ENCODE data around the gene CADM2.

The CADM2 gene

DNA sequence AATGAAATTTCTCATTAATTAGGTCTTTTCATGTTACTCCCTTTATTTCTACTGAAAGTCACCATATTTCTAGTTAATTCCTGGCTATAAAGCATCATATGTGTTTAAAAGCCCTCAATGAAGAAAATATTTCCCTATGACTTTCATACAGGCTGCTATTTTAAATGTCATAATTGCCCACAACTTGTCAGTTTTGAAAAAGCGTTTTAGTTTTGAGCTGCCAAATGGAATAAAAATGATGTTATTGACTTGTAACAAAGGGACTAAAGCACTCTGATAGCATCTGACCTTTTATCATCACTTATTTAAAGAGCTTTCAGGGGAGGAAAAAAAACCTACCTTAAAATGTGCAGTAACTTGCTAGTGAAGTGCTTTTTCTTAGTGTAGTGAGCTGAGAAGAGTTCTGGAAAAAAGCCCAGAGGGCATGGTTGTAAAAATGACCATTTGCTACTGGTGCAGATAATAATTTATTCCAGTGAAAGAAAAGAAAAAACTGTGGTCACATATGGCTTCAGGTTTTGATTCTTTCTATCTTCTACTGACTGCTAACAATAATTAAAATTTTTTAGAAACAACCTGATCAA lies 877.2 kb downstream of the CADM2 start:
- Histone ChIP-seq H3K4me2 (peak overlapping the region in 6 of 11 experiments; percentile 7 to 64 (median 44); a peak in 7 of 22 replicates), H4K20me1 (no peaks in the 10 kb centered on the region), H3K4me1 (peaks cover 0 to 58% (median 29%) of the 10 kb centered on the region in 10 experiments; a peak in 12 of 20 replicates), H3K4me3 (no peak overlapping the region), H3K9ac (no peak overlapping the region), H3K27me3 (no peaks in the 10 kb centered on the region), H3K9me3 (replicated peaks in 1 of 11) (no peaks in the 10 kb centered on the region; a peak in 1 of 22 replicates), H3K36me3 (no peaks in the 10 kb centered on the region), H3K27ac (no peak overlapping the region)
- no peak for TF ChIP-seq Cebpa-rat (IDR thresholded peaks at IDR 0.05)

DNA sequence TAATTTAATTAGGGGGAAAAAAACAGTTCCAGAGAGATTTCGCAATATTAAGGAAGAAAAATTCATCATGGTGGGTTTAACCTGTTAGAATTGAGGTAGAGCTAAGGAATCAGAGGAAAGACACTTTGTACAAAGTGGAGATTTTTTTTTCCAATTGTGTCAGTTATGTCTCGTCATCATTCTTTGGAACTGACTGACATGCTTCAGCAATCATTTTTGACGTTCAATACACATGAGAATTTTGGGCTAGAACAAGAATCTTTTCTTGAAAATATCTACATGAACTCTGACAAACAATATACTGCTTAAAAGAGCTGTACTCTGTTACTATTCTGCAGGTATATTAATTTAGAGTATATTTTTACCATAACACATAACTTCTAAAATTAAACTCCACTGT lies 878.6 kb downstream of the CADM2 start:
- H3K4me1 ChIP-seq, result peaks cover 0 to 64% (median 29%) of the 10 kb centered on the region in 10 experiments; a peak in 12 of 20 replicates
- H3K4me3 ChIP-seq, result no peak overlapping the region
- no peaks in the 10 kb centered on the region for H3K36me3 ChIP-seq
- H3K4me2 ChIP-seq, result peak overlapping the region in 7 of 11 experiments; percentile 11 to 64 (median 45); a peak in 10 of 22 replicates
- no peak overlapping the region for H3K27ac ChIP-seq
- no peaks in the 10 kb centered on the region; a peak in 1 of 22 replicates for H3K9me3 ChIP-seq (replicated peaks in 1 of 11)
- 0 out of 22 replicates have a peak, but pooled peaks of 1 of the 11 experiments have one; percentile 14 for TF ChIP-seq Cebpa-rat (IDR thresholded peaks at IDR 0.05)
- H3K9ac ChIP-seq, result no peak overlapping the region
- H4K20me1 ChIP-seq, result no peaks in the 10 kb centered on the region
- no peaks in the 10 kb centered on the region for H3K27me3 ChIP-seq

GRCh38 chr3:85838921-85839320 lies 880.1 kb downstream of the CADM2 start:
- Histone ChIP-seq H3K9ac (no peak overlapping the region), H3K4me1 (peaks cover 0 to 64% (median 29%) of the 10 kb centered on the region in 10 experiments; a peak in 12 of 20 replicates), H3K4me2 (peak overlapping the region in 4 of 11 experiments; percentile 1 to 64 (median 26); a peak in 5 of 22 replicates), H3K4me3 (no peak overlapping the region), H3K9me3 (replicated peaks in 1 of 11) (no peaks in the 10 kb centered on the region), H3K36me3 (no peaks in the 10 kb centered on the region), H4K20me1 (no peaks in the 10 kb centered on the region), H3K27me3 (no peaks in the 10 kb centered on the region), H3K27ac (no peak overlapping the region)
- TF ChIP-seq Cebpa-rat (IDR thresholded peaks at IDR 0.05), result no peak

- Histone ChIP-seq H3K9me3 (replicated peaks in 1 of 11) (no peaks in the 10 kb centered on the region), H3K36me3 (no peaks in the 10 kb centered on the region), H3K4me2 (peak overlapping the region in 4 of 11 experiments; percentile 0 to 42 (median 17); a peak in 3 of 22 replicates), H3K27me3 (no peaks in the 10 kb centered on the region), H3K4me3 (no peak overlapping the region), H3K27ac (no peak overlapping the region), H4K20me1 (no peaks in the 10 kb centered on the region), H3K4me1 (peaks cover 0 to 39% (median 16%) of the 10 kb centered on the region in 10 experiments; a peak in 12 of 20 replicates), H3K9ac (no peak overlapping the region)
- TF ChIP-seq Cebpa-rat (IDR thresholded peaks at IDR 0.05), result no peak
Observed at GRCh38 chr3:85842081-85842480, 883.3 kb downstream of the CADM2 start.

- Histone ChIP-seq H3K27me3 (no peaks in the 10 kb centered on the region), H3K9ac (no peak overlapping the region), H3K4me3 (no peak overlapping the region), H3K36me3 (no peaks in the 10 kb centered on the region), H3K4me1 (peaks cover 0 to 6% (median 0%) of the 10 kb centered on the region in 10 experiments; a peak in 5 of 20 replicates), H3K27ac (no peak overlapping the region), H3K9me3 (replicated peaks in 1 of 11) (peaks cover 0 to 9% (median 0%) of the 10 kb centered on the region in 11 experiments; a peak in 3 of 22 replicates), H4K20me1 (no peaks in the 10 kb centered on the region), H3K4me2 (no peak overlapping the region)
- TF ChIP-seq Cebpa-rat (IDR thresholded peaks at IDR 0.05), result no peak
Observed at GRCh38 chr3:85846940-85847339, 888.2 kb downstream of the CADM2 start.

DNA sequence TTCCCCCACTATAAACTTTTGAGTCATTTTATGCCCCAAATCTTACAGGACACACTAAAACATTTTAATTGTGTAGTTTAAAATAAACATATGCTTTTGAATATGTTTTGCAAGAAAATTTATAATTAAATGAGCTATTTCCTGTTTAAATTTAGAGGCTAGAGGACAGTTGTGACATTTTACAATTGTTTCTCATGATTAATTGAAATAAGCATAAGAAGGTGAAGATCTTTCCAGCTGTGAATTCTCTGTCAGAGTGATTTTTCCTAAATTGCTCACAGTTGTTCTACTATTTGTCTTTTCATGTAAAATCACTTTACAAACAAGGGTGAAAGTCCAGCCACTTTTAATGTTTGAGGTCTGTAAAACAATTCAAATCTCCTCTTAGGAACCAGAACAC lies 892.3 kb downstream of the CADM2 start:
- H3K4me3 ChIP-seq, result no peak overlapping the region
- no peak overlapping the region for H3K9ac ChIP-seq
- H4K20me1 ChIP-seq, result no peaks in the 10 kb centered on the region
- H3K9me3 ChIP-seq (replicated peaks in 1 of 11), result peaks cover 0 to 9% (median 0%) of the 10 kb centered on the region in 11 experiments; a peak in 4 of 22 replicates
- no peaks in the 10 kb centered on the region for H3K4me1 ChIP-seq
- H3K27me3 ChIP-seq, result no peaks in the 10 kb centered on the region
- H3K27ac ChIP-seq, result no peak overlapping the region
- no peak overlapping the region for H3K4me2 ChIP-seq
- no peak for TF ChIP-seq Cebpa-rat (IDR thresholded peaks at IDR 0.05)
- no peaks in the 10 kb centered on the region for H3K36me3 ChIP-seq

- Histone ChIP-seq H3K27me3 (no peaks in the 10 kb centered on the region), H3K4me3 (no peak overlapping the region), H3K4me2 (no peak overlapping the region), H3K27ac (no peak overlapping the region), H4K20me1 (no peaks in the 10 kb centered on the region), H3K4me1 (no peaks in the 10 kb centered on the region), H3K36me3 (no peaks in the 10 kb centered on the region), H3K9ac (no peak overlapping the region), H3K9me3 (replicated peaks in 1 of 11) (peaks cover 0 to 9% (median 0%) of the 10 kb centered on the region in 11 experiments; a peak in 4 of 22 replicates)
- no peak for TF ChIP-seq Cebpa-rat (IDR thresholded peaks at IDR 0.05)
Observed at GRCh38 chr3:85853805-85854204, 895.0 kb downstream of the CADM2 start.

- no peak overlapping the region for H3K4me2 ChIP-seq
- H3K4me1 ChIP-seq, result no peaks in the 10 kb centered on the region
- no peak overlapping the region for H3K27ac ChIP-seq
- TF ChIP-seq Cebpa-rat (IDR thresholded peaks at IDR 0.05), result no peak
- H3K9me3 ChIP-seq (replicated peaks in 1 of 11), result no peaks in the 10 kb centered on the region
- H3K27me3 ChIP-seq, result no peaks in the 10 kb centered on the region
- no peak overlapping the region for H3K4me3 ChIP-seq
- H4K20me1 ChIP-seq, result no peaks in the 10 kb centered on the region
- H3K9ac ChIP-seq, result no peak overlapping the region
- H3K36me3 ChIP-seq, result no peaks in the 10 kb centered on the region
Observed at GRCh38 chr3:85862893-85863455, 904.2 kb downstream of the CADM2 start.

DNA sequence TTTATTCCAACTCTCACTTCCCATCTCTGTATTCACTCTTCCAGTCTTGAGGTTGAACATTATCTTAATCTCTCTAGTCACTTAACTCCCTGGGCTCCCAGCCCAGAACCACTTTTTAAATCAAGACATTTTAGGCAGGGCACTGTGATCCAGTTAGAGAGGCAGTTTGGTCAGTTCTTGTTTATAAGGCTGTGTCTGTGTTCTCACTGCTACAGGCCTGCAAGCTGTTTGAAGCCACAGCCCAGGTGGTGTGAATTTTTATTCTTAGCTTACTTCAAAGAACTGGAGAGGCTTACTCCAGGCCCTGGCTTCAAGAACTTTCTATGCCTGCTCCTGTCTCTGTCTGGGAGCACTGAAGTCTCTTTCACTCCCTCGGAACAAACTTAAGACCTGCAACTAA lies 906.1 kb downstream of the CADM2 start:
- Histone ChIP-seq H3K27ac (no peak overlapping the region), H3K9ac (no peak overlapping the region), H3K9me3 (replicated peaks in 1 of 11) (peaks cover 0 to 4% (median 0%) of the 10 kb centered on the region in 11 experiments; a peak in 3 of 22 replicates), H3K4me2 (no peak overlapping the region), H4K20me1 (no peaks in the 10 kb centered on the region), H3K4me1 (no peaks in the 10 kb centered on the region), H3K27me3 (no peaks in the 10 kb centered on the region), H3K4me3 (no peak overlapping the region), H3K36me3 (no peaks in the 10 kb centered on the region)
- TF ChIP-seq Cebpa-rat (IDR thresholded peaks at IDR 0.05), result no peak

Measured in BLaER1 treated with 17β-estradiol and CSF1 and Interleukin-3, amounts not matched to agents 10 nM and 100 nM (cell line).